Amniotic epithelial cell (primary cell): ENCODE measurements around the gene ACOT13.
"Not testable (repeated sequence)": the region's sequence is repeated elsewhere in the genome, so short reads cannot be mapped to it uniquely, and the experiment has no call there.

Source experiments
- DNase-seq: peaks from one replicate; pipeline ENCODE4 v3.0.0-alpha.2; 2010; ENCODE audit warnings: low read depth

The ACOT13 gene

GRCh38 chr6:24662236-24662635 lies 4.6 kb upstream of the ACOT13 start:
- DNase-seq: no peak

- no peak for DNase-seq
Observed at GRCh38 chr6:24663189-24663588, 3.7 kb upstream of the ACOT13 start.

- DNase-seq: no peak
Observed at GRCh38 chr6:24664046-24664987, 2.6 kb upstream of the ACOT13 start.

GRCh38 chr6:24666097-24666640 lies 708 bp upstream of the ACOT13 start:
- no peak for DNase-seq

- peak; percentile 67 for DNase-seq
Observed at GRCh38 chr6:24667378-24667803, 514 bp downstream of the ACOT13 start.

GRCh38 chr6:24668066-24668996 lies 1.5 kb downstream of the ACOT13 start:
- DNase-seq: not testable (repeated sequence)

- DNase-seq: no peak
Observed at GRCh38 chr6:24668997-24669361, 2.1 kb downstream of the ACOT13 start.

- peak; percentile 2 for DNase-seq
Observed at GRCh38 chr6:24670492-24670891, 3.6 kb downstream of the ACOT13 start.

GRCh38 chr6:24671077-24671476 lies 4.2 kb downstream of the ACOT13 start:
- not testable (repeated sequence) for DNase-seq

- DNase-seq: no peak
Observed at GRCh38 chr6:24672620-24673182, 5.8 kb downstream of the ACOT13 start.

GRCh38 chr6:24673625-24674024 lies 6.7 kb downstream of the ACOT13 start:
- no peak for DNase-seq

GRCh38 chr6:24678792-24679352 lies 12.0 kb downstream of the ACOT13 start:
- not testable (repeated sequence) for DNase-seq

GRCh38 chr6:24680582-24680981 lies 13.7 kb downstream of the ACOT13 start:
- no peak for DNase-seq

- no peak for DNase-seq
Observed at GRCh38 chr6:24683297-24684296, 16.7 kb downstream of the ACOT13 start.

GRCh38 chr6:24686408-24686807 lies 19.5 kb downstream of the ACOT13 start:
- no peak for DNase-seq

- no peak for DNase-seq
Observed at GRCh38 chr6:24686946-24687345, 20.1 kb downstream of the ACOT13 start.

- DNase-seq: no peak
Observed at GRCh38 chr6:24689964-24690363, 23.1 kb downstream of the ACOT13 start.

GRCh38 chr6:24690593-24690992 lies 23.7 kb downstream of the ACOT13 start:
- no peak for DNase-seq

GRCh38 chr6:24691550-24691949 lies 24.7 kb downstream of the ACOT13 start:
- DNase-seq: no peak

- DNase-seq: no peak
Observed at GRCh38 chr6:24692003-24692402, 25.1 kb downstream of the ACOT13 start.
